Vagina (tissue), 2 donors: ENCODE measurements around the gene CACNA1H. TPM values are rescaled to one million over a fixed set of nuclear protein-coding genes. Genes with fewer than 3 reads are reported as not detected.

ENCODE experiments used
- DNase-seq, 2 donors: peaks; one replicate each; pipeline ENCODE4 v3.0.0-alpha.2; 2017; ENCODE audit errors: extremely low spot score in 2 of 2
- H3K27ac ChIP-seq: fragments of 200-600 bp; sonication (generic); one replicate; pipeline ENCODE4 v1.5.1; 2019
- H3K27me3 ChIP-seq: fragments of 200-600 bp; sonication (generic); one replicate; pipeline ENCODE4 v1.5.1; 2019
- H3K36me3 ChIP-seq, 2 donors: fragments of 200-600 bp; sonication (generic); one replicate each; pipeline ENCODE4 v1.5.1; 2017 to 2019
- H3K4me1 ChIP-seq: fragments of 200-600 bp; sonication (generic); one replicate; pipeline ENCODE4 v1.5.1; 2019
- H3K4me3 ChIP-seq, 2 donors: fragments of 200-600 bp; sonication (generic); 1 replicate in 1 of 2; 2 replicates in 1 of 2; pipeline ENCODE4 v1.5.1; 2016 to 2019
- H3K9me3 ChIP-seq: fragments of 200-600 bp; sonication (generic); one replicate; pipeline ENCODE4 v1.5.1; 2019
- CTCF ChIP-seq, 3 experiments: fragments of 450-650 bp in 2 of 3; fragments of 200-600 bp in 1 of 3; sonication (generic) in 1 of 3; IDR thresholded peaks; one replicate each; pipeline ENCODE4 v1.5.1; 2017 to 2019; ENCODE audit warnings: antibody characterized with exemption in 3 of 3, mild to moderate bottlenecking in 2 of 3, moderate library complexity in 2 of 3
- POLR2A ChIP-seq, 2 donors: fragments of 450-650 bp; IDR thresholded peaks; one replicate each; pipeline ENCODE4 v1.6.1; 2017; ENCODE audit warnings: antibody characterized with exemption in 2 of 2, mild to moderate bottlenecking in 2 of 2, moderate library complexity in 2 of 2
- POLR2AphosphoS5 ChIP-seq, 2 donors: sonication (generic); formaldehyde crosslinking; IDR thresholded peaks; one replicate each; pipeline ENCODE4 v1.9.0; 2017; ENCODE audit warnings: antibody characterized with exemption in 2 of 2, mild to moderate bottlenecking in 2 of 2, low read depth in 1 of 2; ENCODE audit not compliant: insufficient read depth in 1 of 2
- intact Hi-C: fragments of 100-400 bp; cut with DNase I; formaldehyde crosslinking; loops from one replicate; pipeline ENCODE4 v1.15.1; 2023
- total RNA-seq: library from RNA; depleted of rRNA; stranded (reverse); fragments of >200 nt; gene quantifications from one replicate; pipeline ENCODE4 v1.2.3, GENCODE V29; 2016

The CACNA1H gene
- total RNA-seq, 1 donor from 2014 or later, result 10.8 TPM

DNA sequence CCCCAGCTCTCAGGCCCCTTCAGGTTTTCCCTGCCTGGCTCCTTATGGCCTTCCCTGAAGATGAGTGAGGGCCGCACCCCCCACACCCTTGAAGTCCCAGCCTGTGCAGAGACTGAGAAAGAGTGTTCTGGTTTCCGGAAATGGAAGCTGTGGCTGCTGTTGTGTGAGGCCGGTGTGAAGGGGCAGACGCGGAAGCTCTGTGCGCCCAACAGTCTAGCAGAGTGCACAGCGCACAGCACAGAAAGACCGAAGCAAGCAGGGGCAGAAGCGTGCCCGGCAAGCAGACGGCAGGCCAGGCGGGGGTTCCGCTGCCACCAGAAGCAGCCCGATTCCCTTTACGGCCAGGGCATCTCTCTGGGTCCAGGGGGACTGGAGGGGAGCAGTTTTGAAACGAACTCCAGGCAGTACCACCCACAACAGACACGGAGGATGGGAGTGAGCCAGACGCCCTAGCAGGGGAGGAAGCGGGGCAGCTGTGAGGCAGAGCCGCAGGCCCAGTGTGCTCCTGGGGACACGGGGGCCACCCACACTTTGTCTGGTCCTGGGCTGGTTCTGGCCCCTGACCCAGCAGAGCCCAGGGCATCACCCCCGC, 55.4 kb downstream of the CACNA1H start:
- H3K36me3 ChIP-seq, result peaks cover 0 to 3% of the 10 kb centered on the region in 2 donors
- TF ChIP-seq CTCF (IDR thresholded peaks at IDR 0.05), result no peak
- TF ChIP-seq POLR2A (IDR thresholded peaks at IDR 0.05), result no peak
- TF ChIP-seq POLR2AphosphoS5 (IDR thresholded peaks at IDR 0.05; ENCODE audit: insufficient read depth in 1 of 2, low read depth in 1 of 2), result no peak
- no peaks in the 10 kb centered on the region for H3K9me3 ChIP-seq
- H3K4me1 ChIP-seq, result no peaks in the 10 kb centered on the region
- intact Hi-C loops, result no loop called here
- no peak overlapping the region for H3K4me3 ChIP-seq
- DNase-seq, result no peak
- no peak overlapping the region for H3K27ac ChIP-seq
- H3K27me3 ChIP-seq, result no peaks in the 10 kb centered on the region

DNA sequence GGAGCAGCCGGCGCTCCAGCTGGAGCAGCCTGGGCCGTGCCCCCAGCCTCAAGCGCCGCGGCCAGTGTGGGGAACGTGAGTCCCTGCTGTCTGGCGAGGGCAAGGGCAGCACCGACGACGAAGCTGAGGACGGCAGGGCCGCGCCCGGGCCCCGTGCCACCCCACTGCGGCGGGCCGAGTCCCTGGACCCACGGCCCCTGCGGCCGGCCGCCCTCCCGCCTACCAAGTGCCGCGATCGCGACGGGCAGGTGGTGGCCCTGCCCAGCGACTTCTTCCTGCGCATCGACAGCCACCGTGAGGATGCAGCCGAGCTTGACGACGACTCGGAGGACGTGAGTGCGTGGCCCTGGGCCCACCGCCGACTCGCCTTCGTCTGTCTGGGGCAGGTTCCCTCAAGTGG, 56.2 kb downstream of the CACNA1H start:
- Histone ChIP-seq H3K27me3 (no peaks in the 10 kb centered on the region), H3K9me3 (no peaks in the 10 kb centered on the region), H3K36me3 (peaks cover 0 to 3% of the 10 kb centered on the region in 2 donors), H3K27ac (no peak overlapping the region), H3K4me3 (no peak overlapping the region), H3K4me1 (no peaks in the 10 kb centered on the region)
- intact Hi-C loops, result no loop called here
- DNase-seq, result no peak
- TF ChIP-seq CTCF (IDR thresholded peaks at IDR 0.05) (no peak), POLR2AphosphoS5 (IDR thresholded peaks at IDR 0.05; ENCODE audit: insufficient read depth in 1 of 2, low read depth in 1 of 2) (no peak), POLR2A (IDR thresholded peaks at IDR 0.05) (no peak)

- Histone ChIP-seq H3K4me3 (no peak overlapping the region), H3K4me1 (no peaks in the 10 kb centered on the region), H3K27me3 (no peaks in the 10 kb centered on the region), H3K36me3 (peaks cover 0 to 3% of the 10 kb centered on the region in 2 donors), H3K9me3 (no peaks in the 10 kb centered on the region), H3K27ac (no peak overlapping the region)
- no peak for DNase-seq
- TF ChIP-seq POLR2AphosphoS5 (IDR thresholded peaks at IDR 0.05; ENCODE audit: insufficient read depth in 1 of 2, low read depth in 1 of 2), result no peak
- no peak for TF ChIP-seq CTCF (IDR thresholded peaks at IDR 0.05)
- TF ChIP-seq POLR2A (IDR thresholded peaks at IDR 0.05), result no peak
- intact Hi-C loops, result no loop called here
Observed at GRCh38 chr16:1210461-1210860, 57.6 kb downstream of the CACNA1H start.

DNA sequence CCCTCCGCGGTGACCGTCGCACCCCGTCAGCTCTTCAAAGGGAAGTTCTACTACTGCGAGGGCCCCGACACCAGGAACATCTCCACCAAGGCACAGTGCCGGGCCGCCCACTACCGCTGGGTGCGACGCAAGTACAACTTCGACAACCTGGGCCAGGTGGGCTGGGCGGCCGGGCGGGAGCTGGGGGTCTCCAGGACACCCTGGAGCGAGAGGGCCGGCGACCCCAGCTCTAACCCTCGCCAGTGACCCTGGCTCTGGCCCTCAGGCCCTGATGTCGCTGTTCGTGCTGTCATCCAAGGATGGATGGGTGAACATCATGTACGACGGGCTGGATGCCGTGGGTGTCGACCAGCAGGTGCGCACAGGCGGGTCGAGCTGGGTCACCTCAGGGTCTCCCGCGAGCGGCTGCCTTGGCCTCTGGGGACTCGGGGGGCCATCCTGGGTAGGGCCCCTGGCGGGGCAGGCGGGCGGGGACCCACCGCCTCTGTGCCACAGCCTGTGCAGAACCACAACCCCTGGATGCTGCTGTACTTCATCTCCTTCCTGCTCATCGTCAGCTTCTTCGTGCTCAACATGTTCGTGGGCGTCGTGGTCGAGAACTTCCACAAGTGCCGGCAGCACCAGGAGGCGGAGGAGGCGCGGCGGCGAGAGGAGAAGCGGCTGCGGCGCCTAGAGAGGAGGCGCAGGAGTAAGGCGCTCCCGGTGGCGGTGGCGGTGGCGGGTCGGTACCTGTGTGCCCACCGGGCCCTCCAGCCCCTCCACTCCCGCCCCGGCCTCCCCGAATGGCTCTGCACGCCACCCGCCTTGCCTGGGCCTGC, 58.8 kb downstream of the CACNA1H start:
- no peaks in the 10 kb centered on the region for H3K9me3 ChIP-seq
- peaks cover 0 to 3% of the 10 kb centered on the region in 2 donors for H3K36me3 ChIP-seq
- H3K27ac ChIP-seq, result no peak overlapping the region
- H3K27me3 ChIP-seq, result no peaks in the 10 kb centered on the region
- H3K4me1 ChIP-seq, result no peaks in the 10 kb centered on the region
- intact Hi-C loops, result no loop called here
- no peak for DNase-seq
- H3K4me3 ChIP-seq, result no peak overlapping the region
- TF ChIP-seq POLR2AphosphoS5 (IDR thresholded peaks at IDR 0.05; ENCODE audit: insufficient read depth in 1 of 2, low read depth in 1 of 2) (no peak), POLR2A (IDR thresholded peaks at IDR 0.05) (no peak), CTCF (IDR thresholded peaks at IDR 0.05) (no peak)
